ENCODE measurements around the gene C19orf73. TPM values are rescaled to one million over a fixed set of nuclear protein-coding genes. Genes with fewer than 3 reads are reported as not detected.

Gene C19orf73
- total RNA-seq, 1 donor = 0.36 TPM

DNA sequence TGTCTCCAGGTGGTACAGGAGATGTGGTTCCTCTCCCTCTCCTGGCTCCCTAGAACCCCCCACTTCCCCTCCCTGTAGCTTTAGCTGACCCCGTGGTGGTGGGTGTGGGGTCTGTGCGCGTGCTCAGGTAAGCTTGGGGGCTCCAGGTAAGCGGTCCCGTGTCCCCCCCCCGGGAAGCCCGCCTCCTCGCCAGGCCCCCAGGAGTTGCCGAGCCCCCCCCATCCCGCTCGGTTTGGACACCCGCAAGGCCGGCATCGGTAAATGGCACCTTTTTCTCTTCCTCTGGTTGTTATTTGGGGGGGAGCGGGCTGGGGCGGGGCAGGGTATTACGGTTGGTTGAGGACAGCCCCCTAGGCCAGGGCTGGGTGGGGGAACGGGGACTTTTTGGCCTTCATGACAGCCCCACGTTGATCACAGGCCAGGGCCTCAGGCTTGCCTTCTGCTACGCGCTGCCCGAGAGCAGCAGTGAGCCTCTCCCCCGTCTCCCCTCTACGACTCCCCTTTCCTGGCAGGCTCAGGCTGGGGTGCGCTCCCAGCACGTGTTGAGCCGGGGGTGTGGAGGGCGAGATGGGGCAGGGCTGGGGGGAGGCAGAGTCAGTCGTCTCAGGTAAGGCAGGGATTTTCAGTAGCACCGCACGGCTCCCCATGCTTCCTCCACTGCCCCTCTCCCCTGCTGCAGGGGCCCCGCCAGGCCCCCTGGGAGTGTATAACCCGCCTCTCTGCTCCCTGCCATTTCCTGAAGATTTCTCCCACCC, 15.4 kb downstream of the C19orf73 start:
- TF ChIP-seq, protein P1, sequence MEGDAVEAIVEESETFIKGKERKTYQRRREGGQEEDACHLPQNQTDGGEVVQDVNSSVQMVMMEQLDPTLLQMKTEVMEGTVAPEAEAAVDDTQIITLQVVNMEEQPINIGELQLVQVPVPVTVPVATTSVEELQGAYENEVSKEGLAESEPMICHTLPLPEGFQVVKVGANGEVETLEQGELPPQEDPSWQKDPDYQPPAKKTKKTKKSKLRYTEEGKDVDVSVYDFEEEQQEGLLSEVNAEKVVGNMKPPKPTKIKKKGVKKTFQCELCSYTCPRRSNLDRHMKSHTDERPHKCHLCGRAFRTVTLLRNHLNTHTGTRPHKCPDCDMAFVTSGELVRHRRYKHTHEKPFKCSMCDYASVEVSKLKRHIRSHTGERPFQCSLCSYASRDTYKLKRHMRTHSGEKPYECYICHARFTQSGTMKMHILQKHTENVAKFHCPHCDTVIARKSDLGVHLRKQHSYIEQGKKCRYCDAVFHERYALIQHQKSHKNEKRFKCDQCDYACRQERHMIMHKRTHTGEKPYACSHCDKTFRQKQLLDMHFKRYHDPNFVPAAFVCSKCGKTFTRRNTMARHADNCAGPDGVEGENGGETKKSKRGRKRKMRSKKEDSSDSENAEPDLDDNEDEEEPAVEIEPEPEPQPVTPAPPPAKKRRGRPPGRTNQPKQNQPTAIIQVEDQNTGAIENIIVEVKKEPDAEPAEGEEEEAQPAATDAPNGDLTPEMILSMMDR (IDR thresholded peaks at IDR 0.05; ENCODE audit: extremely low read depth, low read depth, low read length) = no peak
- H4K20me1 ChIP-seq (ENCODE audit: insufficient read depth, low read length) = peaks cover 50% of the 10 kb centered on the region
- DNase-seq (ENCODE audit: insufficient read length, low spot score, missing footprints) = peak; percentile 31
- no peaks in the 10 kb centered on the region for H3K27me3 ChIP-seq (ENCODE audit: insufficient read depth, low read length)
- no peak overlapping the region for H3K27ac ChIP-seq (ENCODE audit: low read depth, low read length)
- H3K4me2 ChIP-seq (ENCODE audit: insufficient read depth, low read length) = no peak overlapping the region
- no peaks in the 10 kb centered on the region for H3K9me3 ChIP-seq (ENCODE audit: low read depth, low read length)
- no peak overlapping the region for H2AFZ ChIP-seq (ENCODE audit: low read length)
- H3K4me1 ChIP-seq (ENCODE audit: insufficient read depth, low read length) = no peaks in the 10 kb centered on the region
- H3K36me3 ChIP-seq (ENCODE audit: insufficient read depth, low read length) = peaks cover 79% of the 10 kb centered on the region
- H3K79me2 ChIP-seq (ENCODE audit: insufficient read depth, low read length) = peaks cover 47% of the 10 kb centered on the region
- no peak overlapping the region for H3K4me3 ChIP-seq (ENCODE audit: insufficient read depth, low read length)

DNA sequence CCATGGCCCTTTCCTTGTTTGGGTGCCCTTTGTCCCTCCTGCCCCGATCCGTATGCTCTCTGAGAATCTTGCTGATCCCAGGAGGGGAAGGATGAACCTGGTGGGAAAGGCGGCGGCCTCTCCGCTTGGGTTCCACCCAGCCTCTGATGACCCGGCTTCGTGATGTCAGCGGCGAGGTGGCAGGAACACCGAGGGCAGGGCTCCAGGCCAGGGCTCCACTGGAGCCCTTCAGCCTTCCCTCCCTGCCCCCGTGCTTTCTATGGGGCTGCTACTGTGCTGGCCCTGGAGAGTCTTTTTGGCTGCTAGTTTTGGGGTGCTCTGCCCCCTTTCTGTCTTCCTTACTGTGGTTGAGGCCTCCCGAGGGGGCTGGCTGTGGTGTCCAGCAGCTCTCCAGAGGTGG, 16.6 kb downstream of the C19orf73 start:
- DNase-seq (ENCODE audit: insufficient read length, low spot score, missing footprints) = peak; percentile 70
- Histone ChIP-seq H3K79me2 (ENCODE audit: insufficient read depth, low read length) (peaks cover 55% of the 10 kb centered on the region), H4K20me1 (ENCODE audit: insufficient read depth, low read length) (peaks cover 58% of the 10 kb centered on the region), H3K27ac (ENCODE audit: low read depth, low read length) (no peak overlapping the region), H3K9me3 (ENCODE audit: low read depth, low read length) (no peaks in the 10 kb centered on the region), H2AFZ (ENCODE audit: low read length) (no peak overlapping the region), H3K4me3 (ENCODE audit: insufficient read depth, low read length) (no peak overlapping the region), H3K36me3 (ENCODE audit: insufficient read depth, low read length) (peaks cover 79% of the 10 kb centered on the region), H3K4me2 (ENCODE audit: insufficient read depth, low read length) (no peak overlapping the region), H3K4me1 (ENCODE audit: insufficient read depth, low read length) (no peaks in the 10 kb centered on the region), H3K27me3 (ENCODE audit: insufficient read depth, low read length) (no peaks in the 10 kb centered on the region)
- TF ChIP-seq, protein P1 (IDR thresholded peaks at IDR 0.05; ENCODE audit: extremely low read depth, low read depth, low read length) = no peak

- H3K4me3 ChIP-seq (ENCODE audit: insufficient read depth, low read length) = no peak overlapping the region
- H3K9me3 ChIP-seq (ENCODE audit: low read depth, low read length) = no peaks in the 10 kb centered on the region
- peaks cover 56% of the 10 kb centered on the region for H3K79me2 ChIP-seq (ENCODE audit: insufficient read depth, low read length)
- DNase-seq (ENCODE audit: insufficient read length, low spot score, missing footprints) = peak; percentile 22
- no peak overlapping the region for H3K27ac ChIP-seq (ENCODE audit: low read depth, low read length)
- TF ChIP-seq, protein P1 (IDR thresholded peaks at IDR 0.05; ENCODE audit: extremely low read depth, low read depth, low read length) = no peak
- H3K27me3 ChIP-seq (ENCODE audit: insufficient read depth, low read length) = no peaks in the 10 kb centered on the region
- H3K4me2 ChIP-seq (ENCODE audit: insufficient read depth, low read length) = no peak overlapping the region
- H3K4me1 ChIP-seq (ENCODE audit: insufficient read depth, low read length) = no peaks in the 10 kb centered on the region
- H2AFZ ChIP-seq (ENCODE audit: low read length) = no peak overlapping the region
- H3K36me3 ChIP-seq (ENCODE audit: insufficient read depth, low read length) = peaks cover 79% of the 10 kb centered on the region
- peaks cover 47% of the 10 kb centered on the region for H4K20me1 ChIP-seq (ENCODE audit: insufficient read depth, low read length)
Observed at GRCh38 chr19:49101160-49101559, 17.8 kb downstream of the C19orf73 start.

GRCh38 chr19:49098795-49099194, 20.1 kb downstream of the C19orf73 start:
- Histone ChIP-seq H3K4me3 (ENCODE audit: insufficient read depth, low read length) (no peak overlapping the region), H3K9me3 (ENCODE audit: low read depth, low read length) (no peaks in the 10 kb centered on the region), H3K4me2 (ENCODE audit: insufficient read depth, low read length) (no peak overlapping the region), H3K4me1 (ENCODE audit: insufficient read depth, low read length) (no peaks in the 10 kb centered on the region), H3K27me3 (ENCODE audit: insufficient read depth, low read length) (no peaks in the 10 kb centered on the region), H3K36me3 (ENCODE audit: insufficient read depth, low read length) (peaks cover 81% of the 10 kb centered on the region), H2AFZ (ENCODE audit: low read length) (no peak overlapping the region), H4K20me1 (ENCODE audit: insufficient read depth, low read length) (peaks cover 59% of the 10 kb centered on the region), H3K79me2 (ENCODE audit: insufficient read depth, low read length) (peaks cover 72% of the 10 kb centered on the region), H3K27ac (ENCODE audit: low read depth, low read length) (no peak overlapping the region)
- TF ChIP-seq, protein P1 (IDR thresholded peaks at IDR 0.05; ENCODE audit: extremely low read depth, low read depth, low read length) = no peak
- peak; percentile 30 for DNase-seq (ENCODE audit: insufficient read length, low spot score, missing footprints)

All from osteoblast (primary cell).